ENCODE measurements around the gene NT5DC2.
A peak's percentile ranks its signal among the peaks of the same experiment; 100 is the strongest.

NT5DC2 gene

GRCh38 chr3:52487788-52488691 lies 45.6 kb downstream of the NT5DC2 start:
- DNase-seq, result no peak

- no peak for DNase-seq
Observed at GRCh38 chr3:52487050-52487787, 46.4 kb downstream of the NT5DC2 start.

- no peak for DNase-seq
Observed at GRCh38 chr3:52484680-52485461, 48.8 kb downstream of the NT5DC2 start.

DNA sequence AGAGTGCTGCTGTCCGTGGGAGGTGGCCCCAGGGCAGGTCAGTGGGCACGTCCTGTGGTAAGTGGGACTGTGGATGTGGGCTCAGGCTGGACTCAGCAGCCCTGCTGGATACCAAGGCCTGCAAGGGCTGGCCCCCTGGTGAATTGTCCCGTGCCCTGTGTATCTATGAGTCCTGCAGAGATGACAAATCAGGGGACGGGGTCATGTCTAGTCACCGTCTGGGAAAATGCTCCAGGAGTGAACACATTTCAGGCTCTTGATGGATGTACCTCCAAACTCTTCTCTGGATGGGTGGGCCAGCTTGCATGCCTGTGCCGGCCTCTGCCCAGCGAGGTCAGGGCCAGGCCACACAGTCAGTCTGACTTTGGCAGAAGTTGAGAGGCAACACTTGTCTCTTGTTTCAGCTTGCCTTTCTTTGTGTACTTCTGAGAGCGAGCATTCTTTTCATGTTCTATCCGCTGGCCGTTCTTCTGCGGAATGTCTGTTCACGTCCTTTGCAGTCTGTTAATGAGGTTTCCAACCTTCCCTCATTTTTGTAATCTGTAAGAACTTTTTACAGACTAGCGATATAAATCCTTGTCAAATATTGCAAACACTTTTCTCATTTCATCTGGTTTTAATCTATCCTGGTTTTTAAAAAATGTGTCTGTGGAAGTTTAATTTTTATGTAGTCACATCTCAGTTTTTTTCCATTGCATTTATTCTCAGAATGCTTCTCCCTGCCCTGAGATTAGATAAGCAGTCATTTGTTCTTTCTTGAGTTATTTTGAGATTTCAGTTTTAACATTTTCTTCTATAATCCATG lies 49.9 kb downstream of the NT5DC2 start:
- DNase-seq, result peak; percentile 87

DNA sequence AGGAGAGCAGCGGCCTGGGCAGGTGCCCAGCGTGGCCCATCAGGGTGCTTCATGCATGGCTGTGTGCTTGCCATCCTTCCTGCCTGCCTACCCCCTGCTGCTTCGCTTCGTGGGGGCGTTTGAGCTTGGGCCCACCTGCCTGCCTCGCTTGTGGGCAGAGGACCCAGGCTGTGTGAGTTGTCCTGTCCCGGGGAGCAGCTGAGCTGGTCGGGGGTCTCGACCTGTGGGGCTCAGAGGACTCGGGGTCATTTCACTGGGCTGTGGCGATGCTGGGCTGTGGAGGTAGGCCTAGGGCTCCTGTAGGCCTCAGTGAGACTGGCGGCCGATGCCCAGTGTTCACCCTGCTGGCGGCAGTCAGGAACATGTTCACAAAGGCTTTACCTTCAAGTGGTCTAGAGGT lies 50.6 kb downstream of the NT5DC2 start:
- DNase-seq, result no peak

- no peak for DNase-seq
Observed at GRCh38 chr3:52481819-52482521, 51.7 kb downstream of the NT5DC2 start.

DNA sequence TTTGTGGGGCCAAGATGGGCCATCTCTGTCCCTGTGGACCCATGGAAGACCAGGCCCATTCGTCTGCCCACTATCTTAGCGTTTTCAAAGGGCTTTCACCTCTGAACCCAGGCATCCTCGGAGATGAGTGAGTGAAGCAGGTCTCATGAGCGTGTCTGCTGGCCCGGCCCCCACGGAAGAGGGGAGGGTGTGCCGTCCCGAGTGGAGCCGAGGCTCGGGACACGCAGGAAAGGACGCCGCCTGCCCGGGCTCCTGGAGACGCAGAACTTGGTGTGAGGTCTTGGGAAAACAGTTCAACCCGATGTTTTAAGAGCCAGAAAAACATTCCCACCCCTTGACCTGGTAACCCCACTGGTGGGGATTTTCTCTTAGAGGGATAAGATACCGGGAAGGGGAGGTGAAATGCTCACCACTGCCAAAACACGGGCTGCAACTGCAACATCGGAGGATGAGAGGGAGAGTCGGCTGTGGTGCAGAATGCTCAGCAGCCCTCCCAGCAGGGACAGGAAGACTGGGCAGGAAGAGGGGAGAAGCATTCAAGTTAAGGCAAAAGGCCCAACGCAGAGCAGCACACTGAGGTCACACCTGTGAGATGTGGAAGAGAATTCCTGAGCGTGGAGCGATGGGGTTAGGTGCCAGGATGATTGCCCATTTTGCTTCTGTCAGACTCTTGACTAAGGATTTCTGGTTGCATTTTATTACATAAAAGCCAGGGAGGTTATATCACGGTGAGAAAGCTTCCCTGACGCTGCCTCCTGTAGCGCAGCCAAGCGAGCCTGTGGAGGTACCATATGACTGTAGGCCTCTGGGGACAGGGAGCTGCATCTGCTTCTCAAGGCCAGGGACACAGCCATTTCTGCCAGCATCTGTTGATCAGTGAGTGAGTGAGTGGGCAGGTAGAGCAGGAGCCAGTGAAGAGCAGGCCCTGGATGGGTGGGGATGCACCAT lies 52.6 kb downstream of the NT5DC2 start:
- DNase-seq, result no peak

DNA sequence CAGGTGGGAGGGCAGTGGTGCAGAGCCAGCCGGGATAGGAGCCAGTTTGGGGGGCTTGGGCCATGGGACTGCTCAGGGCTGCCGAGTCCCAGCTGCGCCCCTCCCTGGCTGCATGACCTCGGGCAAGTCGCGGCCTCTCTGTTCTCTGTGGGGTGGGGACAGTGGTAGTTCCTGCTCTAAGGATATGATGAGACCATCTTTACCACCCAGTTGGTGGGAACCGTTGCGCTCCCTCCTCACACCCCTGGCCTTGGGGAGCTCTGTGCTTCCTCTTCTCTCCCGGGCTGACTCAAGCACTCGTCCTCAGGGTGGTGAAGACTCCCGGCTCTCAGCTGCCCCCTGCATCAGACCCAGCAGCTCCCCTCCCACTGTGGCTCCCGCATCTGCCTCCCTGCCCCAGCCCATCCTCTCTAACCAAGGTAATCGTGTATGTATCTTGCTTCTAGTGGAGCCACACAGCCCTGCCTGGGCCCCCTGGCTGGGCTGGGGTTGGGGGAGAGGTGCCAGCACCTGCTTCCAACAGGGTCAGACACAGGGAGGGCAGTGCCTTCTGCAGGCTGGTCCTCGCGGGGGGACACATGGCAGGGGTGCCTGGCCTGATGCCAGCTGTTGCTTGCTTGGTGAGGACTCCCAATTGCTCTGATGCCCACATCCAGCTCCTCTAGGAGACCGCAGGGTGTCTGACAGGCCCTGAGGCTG lies 53.6 kb downstream of the NT5DC2 start:
- DNase-seq, result no peak

GRCh38 chr3:52479037-52479876 lies 54.4 kb downstream of the NT5DC2 start:
- DNase-seq, result no peak

DNA sequence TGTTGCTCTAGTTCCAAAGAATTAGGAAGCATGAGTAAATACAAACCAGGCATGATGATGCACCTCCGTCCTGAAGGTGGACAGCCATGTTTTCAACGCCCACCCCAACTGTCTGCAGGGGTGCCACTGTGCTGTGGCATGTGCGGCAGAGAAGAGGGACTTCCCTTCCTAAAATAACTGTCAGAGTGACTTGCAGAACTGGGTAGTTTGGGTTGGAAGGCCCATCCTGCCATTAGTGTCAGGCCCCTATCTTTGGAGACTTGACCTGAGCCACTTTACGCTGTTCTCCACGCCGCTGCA lies 55.9 kb downstream of the NT5DC2 start:
- no peak for DNase-seq

GRCh38 chr3:52477076-52477795 lies 56.4 kb downstream of the NT5DC2 start:
- DNase-seq, result no peak

Data from fibroblast of skin of abdomen (primary cell).